ENCODE measurements around the gene RAB10.

Gene RAB10

GRCh38 chr2:26119521-26119920, 85.6 kb downstream of the RAB10 start:
- no peak overlapping the region for H3K27ac ChIP-seq (ENCODE audit: low read depth, low read length)
- H3K4me3 ChIP-seq (ENCODE audit: low read length) = no peak overlapping the region
- no peak overlapping the region for H4K8ac ChIP-seq (ENCODE audit: low read depth, low read length)
- peaks cover 8% of the 10 kb centered on the region for H3K79me1 ChIP-seq (ENCODE audit: low read length)
- no peak overlapping the region for H2BK15ac ChIP-seq (replicated peaks; ENCODE audit: low read depth)
- H3K4me1 ChIP-seq (ENCODE audit: control insufficient read depth, low read depth, low read length) = no peaks in the 10 kb centered on the region
- H3K27me3 ChIP-seq (ENCODE audit: insufficient read depth, low read length, poor library complexity) = no peaks in the 10 kb centered on the region
- DNase-seq = no peak
- no peak overlapping the region for H3K18ac ChIP-seq (ENCODE audit: low read length)
- no peak overlapping the region for H3K56ac ChIP-seq (ENCODE audit: low read length)
- H4K5ac ChIP-seq (ENCODE audit: low read length) = no peak overlapping the region
- H3K79me2 ChIP-seq (ENCODE audit: control insufficient read depth, insufficient read depth, low read length) = peaks cover 8% of the 10 kb centered on the region
- H2BK5ac ChIP-seq (ENCODE audit: low read length) = no peak overlapping the region
- WGBS (ENCODE audit: extremely low coverage, insufficient coverage, low lambda C conversion rate) = no CpG with 5 or more reads among the region's 1 CpG
- H2BK120ac ChIP-seq (ENCODE audit: low read depth, low read length) = no peak overlapping the region
- H3K23ac ChIP-seq (ENCODE audit: low read length) = no peak overlapping the region
- H2AK5ac ChIP-seq (ENCODE audit: low read length) = no peak overlapping the region
- no peak overlapping the region for H3K9ac ChIP-seq (ENCODE audit: low read length)
- H3K4me2 ChIP-seq (ENCODE audit: low read length) = no peak overlapping the region
- no peaks in the 10 kb centered on the region for H3K36me3 ChIP-seq (ENCODE audit: control insufficient read depth, insufficient read depth, low read length)
- no peak overlapping the region for H3K4ac ChIP-seq (ENCODE audit: low read depth, low read length)

GRCh38 chr2:26122630-26123029, 88.7 kb downstream of the RAB10 start:
- no peak overlapping the region for H3K27ac ChIP-seq (ENCODE audit: low read depth, low read length)
- no peak overlapping the region for H2BK15ac ChIP-seq (replicated peaks; ENCODE audit: low read depth)
- H3K23ac ChIP-seq (ENCODE audit: low read length) = no peak overlapping the region
- no peak overlapping the region for H3K56ac ChIP-seq (ENCODE audit: low read length)
- H3K9ac ChIP-seq (ENCODE audit: low read length) = no peak overlapping the region
- no peak overlapping the region for H3K4ac ChIP-seq (ENCODE audit: low read depth, low read length)
- H3K4me2 ChIP-seq (ENCODE audit: low read length) = no peak overlapping the region
- no peaks in the 10 kb centered on the region for H3K4me1 ChIP-seq (ENCODE audit: control insufficient read depth, low read depth, low read length)
- H3K27me3 ChIP-seq (ENCODE audit: insufficient read depth, low read length, poor library complexity) = no peaks in the 10 kb centered on the region
- no peak overlapping the region for H4K8ac ChIP-seq (ENCODE audit: low read depth, low read length)
- peaks cover 8% of the 10 kb centered on the region for H3K79me1 ChIP-seq (ENCODE audit: low read length)
- no peak for DNase-seq
- no peak overlapping the region for H2BK5ac ChIP-seq (ENCODE audit: low read length)
- no peak overlapping the region for H2AK5ac ChIP-seq (ENCODE audit: low read length)
- peaks cover 8% of the 10 kb centered on the region for H3K79me2 ChIP-seq (ENCODE audit: control insufficient read depth, insufficient read depth, low read length)
- H4K5ac ChIP-seq (ENCODE audit: low read length) = no peak overlapping the region
- no peaks in the 10 kb centered on the region for H3K36me3 ChIP-seq (ENCODE audit: control insufficient read depth, insufficient read depth, low read length)
- H3K4me3 ChIP-seq (ENCODE audit: low read length) = no peak overlapping the region
- no CpG with 5 or more reads among the region's 3 CpGs for WGBS (ENCODE audit: extremely low coverage, insufficient coverage, low lambda C conversion rate)
- no peak overlapping the region for H2BK120ac ChIP-seq (ENCODE audit: low read depth, low read length)
- H3K18ac ChIP-seq (ENCODE audit: low read length) = no peak overlapping the region

- Histone ChIP-seq H2BK5ac (ENCODE audit: low read length) (no peak overlapping the region), H4K8ac (ENCODE audit: low read depth, low read length) (no peak overlapping the region), H3K4me1 (ENCODE audit: control insufficient read depth, low read depth, low read length) (no peaks in the 10 kb centered on the region), H3K4me3 (ENCODE audit: low read length) (no peak overlapping the region), H3K18ac (ENCODE audit: low read length) (no peak overlapping the region), H3K36me3 (ENCODE audit: control insufficient read depth, insufficient read depth, low read length) (no peaks in the 10 kb centered on the region), H3K9ac (ENCODE audit: low read length) (no peak overlapping the region), H3K56ac (ENCODE audit: low read length) (no peak overlapping the region), H3K23ac (ENCODE audit: low read length) (no peak overlapping the region), H3K27ac (ENCODE audit: low read depth, low read length) (no peak overlapping the region), H3K79me1 (ENCODE audit: low read length) (peaks cover 8% of the 10 kb centered on the region), H3K79me2 (ENCODE audit: control insufficient read depth, insufficient read depth, low read length) (peaks cover 8% of the 10 kb centered on the region), H3K27me3 (ENCODE audit: insufficient read depth, low read length, poor library complexity) (no peaks in the 10 kb centered on the region), H3K4me2 (ENCODE audit: low read length) (no peak overlapping the region), H3K4ac (ENCODE audit: low read depth, low read length) (no peak overlapping the region), H2BK120ac (ENCODE audit: low read depth, low read length) (no peak overlapping the region), H4K5ac (ENCODE audit: low read length) (no peak overlapping the region), H2BK15ac (replicated peaks; ENCODE audit: low read depth) (no peak overlapping the region), H2AK5ac (ENCODE audit: low read length) (no peak overlapping the region)
- WGBS (ENCODE audit: extremely low coverage, insufficient coverage, low lambda C conversion rate) = no CpG with 5 or more reads among the region's 5 CpGs
- DNase-seq = no peak
Observed at GRCh38 chr2:26123426-26123825, 89.5 kb downstream of the RAB10 start.

- Histone ChIP-seq H4K8ac (ENCODE audit: low read depth, low read length) (no peak overlapping the region), H3K4ac (ENCODE audit: low read depth, low read length) (no peak overlapping the region), H3K79me2 (ENCODE audit: control insufficient read depth, insufficient read depth, low read length) (peaks cover 2% of the 10 kb centered on the region), H3K4me1 (ENCODE audit: control insufficient read depth, low read depth, low read length) (no peaks in the 10 kb centered on the region), H3K9ac (ENCODE audit: low read length) (no peak overlapping the region), H3K27me3 (ENCODE audit: insufficient read depth, low read length, poor library complexity) (no peaks in the 10 kb centered on the region), H4K5ac (ENCODE audit: low read length) (no peak overlapping the region), H3K4me2 (ENCODE audit: low read length) (no peak overlapping the region), H3K4me3 (ENCODE audit: low read length) (no peak overlapping the region), H3K56ac (ENCODE audit: low read length) (no peak overlapping the region), H3K27ac (ENCODE audit: low read depth, low read length) (no peak overlapping the region), H3K23ac (ENCODE audit: low read length) (no peak overlapping the region), H2BK15ac (replicated peaks; ENCODE audit: low read depth) (no peak overlapping the region), H2AK5ac (ENCODE audit: low read length) (no peak overlapping the region), H3K79me1 (ENCODE audit: low read length) (peaks cover 4% of the 10 kb centered on the region), H2BK5ac (ENCODE audit: low read length) (no peak overlapping the region), H2BK120ac (ENCODE audit: low read depth, low read length) (no peak overlapping the region), H3K18ac (ENCODE audit: low read length) (no peak overlapping the region), H3K36me3 (ENCODE audit: control insufficient read depth, insufficient read depth, low read length) (no peaks in the 10 kb centered on the region)
- WGBS (ENCODE audit: extremely low coverage, insufficient coverage, low lambda C conversion rate) = no CpG with 5 or more reads among the region's 4 CpGs
- DNase-seq = no peak
Observed at GRCh38 chr2:26126074-26126473, 92.2 kb downstream of the RAB10 start.

GRCh38 chr2:26128176-26128575, 94.3 kb downstream of the RAB10 start:
- H3K36me3 ChIP-seq (ENCODE audit: control insufficient read depth, insufficient read depth, low read length) = no peaks in the 10 kb centered on the region
- H2BK15ac ChIP-seq (replicated peaks; ENCODE audit: low read depth) = no peak overlapping the region
- no peak overlapping the region for H2BK5ac ChIP-seq (ENCODE audit: low read length)
- no peak overlapping the region for H3K23ac ChIP-seq (ENCODE audit: low read length)
- H2BK120ac ChIP-seq (ENCODE audit: low read depth, low read length) = no peak overlapping the region
- no peak overlapping the region for H4K8ac ChIP-seq (ENCODE audit: low read depth, low read length)
- H3K4me1 ChIP-seq (ENCODE audit: control insufficient read depth, low read depth, low read length) = no peaks in the 10 kb centered on the region
- no peaks in the 10 kb centered on the region for H3K27me3 ChIP-seq (ENCODE audit: insufficient read depth, low read length, poor library complexity)
- no peaks in the 10 kb centered on the region for H3K79me1 ChIP-seq (ENCODE audit: low read length)
- no peak overlapping the region for H3K9ac ChIP-seq (ENCODE audit: low read length)
- no peak for DNase-seq
- no peak overlapping the region for H3K4me2 ChIP-seq (ENCODE audit: low read length)
- no peak overlapping the region for H3K4me3 ChIP-seq (ENCODE audit: low read length)
- no peak overlapping the region for H4K5ac ChIP-seq (ENCODE audit: low read length)
- H3K18ac ChIP-seq (ENCODE audit: low read length) = no peak overlapping the region
- no peak overlapping the region for H3K27ac ChIP-seq (ENCODE audit: low read depth, low read length)
- H3K4ac ChIP-seq (ENCODE audit: low read depth, low read length) = no peak overlapping the region
- no CpG with 5 or more reads among the region's 8 CpGs for WGBS (ENCODE audit: extremely low coverage, insufficient coverage, low lambda C conversion rate)
- no peak overlapping the region for H2AK5ac ChIP-seq (ENCODE audit: low read length)
- H3K79me2 ChIP-seq (ENCODE audit: control insufficient read depth, insufficient read depth, low read length) = peaks cover 2% of the 10 kb centered on the region
- no peak overlapping the region for H3K56ac ChIP-seq (ENCODE audit: low read length)

GRCh38 chr2:26130763-26131162, 96.9 kb downstream of the RAB10 start:
- Histone ChIP-seq H3K4me1 (ENCODE audit: control insufficient read depth, low read depth, low read length) (no peaks in the 10 kb centered on the region), H2BK5ac (ENCODE audit: low read length) (no peak overlapping the region), H3K27me3 (ENCODE audit: insufficient read depth, low read length, poor library complexity) (no peaks in the 10 kb centered on the region), H3K4ac (ENCODE audit: low read depth, low read length) (no peak overlapping the region), H3K4me2 (ENCODE audit: low read length) (no peak overlapping the region), H2BK15ac (replicated peaks; ENCODE audit: low read depth) (no peak overlapping the region), H3K9ac (ENCODE audit: low read length) (no peak overlapping the region), H3K23ac (ENCODE audit: low read length) (no peak overlapping the region), H3K27ac (ENCODE audit: low read depth, low read length) (no peak overlapping the region), H2BK120ac (ENCODE audit: low read depth, low read length) (no peak overlapping the region), H3K79me1 (ENCODE audit: low read length) (no peaks in the 10 kb centered on the region), H3K36me3 (ENCODE audit: control insufficient read depth, insufficient read depth, low read length) (no peaks in the 10 kb centered on the region), H2AK5ac (ENCODE audit: low read length) (no peak overlapping the region), H4K5ac (ENCODE audit: low read length) (no peak overlapping the region), H4K8ac (ENCODE audit: low read depth, low read length) (no peak overlapping the region), H3K18ac (ENCODE audit: low read length) (no peak overlapping the region), H3K4me3 (ENCODE audit: low read length) (no peak overlapping the region), H3K56ac (ENCODE audit: low read length) (no peak overlapping the region), H3K79me2 (ENCODE audit: control insufficient read depth, insufficient read depth, low read length) (no peaks in the 10 kb centered on the region)
- no peak for DNase-seq
- WGBS (ENCODE audit: extremely low coverage, insufficient coverage, low lambda C conversion rate) = no CpG with 5 or more reads among the region's 3 CpGs

Measured in mesendoderm (in vitro differentiated cells).